Caco-2 (cell line): ENCODE results near the gene SLC3A2. TPM values are rescaled to one million over a fixed set of nuclear protein-coding genes. Genes with fewer than 3 reads are reported as not detected.

Source experiments
- BruUV-seq: library from RNA; stranded (reverse); fragments of 400-500 nt; replicated peaks from 2 replicates; lab custom pipeline; 2021; lab: Mats Ljungman, UMichigan
- CTCF ChIA-PET: fragments of 300-600 bp; sonication (Branson Sonifier 250); formaldehyde crosslinking; loops from one replicate; lab custom pipeline; 2022; ENCODE audit warnings: antibody characterized with exemption; lab: Charles Lee
- POLR2A ChIA-PET: fragments of 300-600 bp; sonication (Branson Sonifier 250); formaldehyde crosslinking; loops from one replicate; lab custom pipeline; 2022; ENCODE audit warnings: antibody characterized with exemption; lab: Charles Lee
- DNase-seq, 2 experiments: peaks; one replicate each; pipeline versions ENCODE4 v3.0.0 to v3.0.0-alpha.2; 2020 to 2022
- H3K27me3 ChIP-seq: replicated peaks from 2 replicates; pipeline ENCODE4 v1.6.0; 2011; ENCODE audit warnings: low read length; ENCODE audit not compliant: control insufficient read depth, insufficient read depth
- H3K36me3 ChIP-seq: 2 replicates; pipeline ENCODE4 v1.5.1; 2011; ENCODE audit warnings: low read length; ENCODE audit not compliant: control insufficient read depth, insufficient read depth
- H3K4me1 ChIP-seq: fragments of 250-450 bp; sonication (Bioruptor Pico); 2 replicates; pipeline ENCODE4 v1.5.1; 2020; ENCODE audit warnings: mild to moderate bottlenecking
- H3K4me3 ChIP-seq: 2 replicates; pipeline ENCODE4 v1.5.1; 2011; ENCODE audit warnings: low read depth, mild to moderate bottlenecking, control low read depth, low read length
- H3K9me3 ChIP-seq: fragments of 250-450 bp; sonication (Bioruptor Pico); 2 replicates; pipeline ENCODE4 v1.5.1; 2020; ENCODE audit warnings: mild to moderate bottlenecking, moderate library complexity
- H3K27ac Mint-ChIP-seq: one replicate; pipeline ENCODE4 v1.8.0; 2022; ENCODE audit warnings: mixed read lengths; ENCODE audit not compliant: unreplicated experiment
- H3K27me3 Mint-ChIP-seq: one replicate; pipeline ENCODE4 v1.8.0; 2022; ENCODE audit warnings: mixed read lengths; ENCODE audit not compliant: insufficient read depth, unreplicated experiment
- H3K36me3 Mint-ChIP-seq: one replicate; pipeline ENCODE4 v1.8.0; 2022; ENCODE audit warnings: mild to moderate bottlenecking, mixed read lengths; ENCODE audit not compliant: insufficient read depth, unreplicated experiment
- H3K4me1 Mint-ChIP-seq: one replicate; pipeline ENCODE4 v1.8.0; 2022; ENCODE audit warnings: low read depth, mixed read lengths; ENCODE audit not compliant: unreplicated experiment
- H3K4me3 Mint-ChIP-seq: one replicate; pipeline ENCODE4 v1.8.0; 2022; ENCODE audit warnings: mild to moderate bottlenecking, moderate library complexity, mixed read lengths; ENCODE audit not compliant: unreplicated experiment
- H3K9me3 Mint-ChIP-seq: one replicate; pipeline ENCODE4 v1.8.0; 2022; ENCODE audit warnings: mixed read lengths; ENCODE audit not compliant: unreplicated experiment
- CTCF ChIP-seq, 2 experiments: fragments of 200-600 bp in 1 of 2; IDR thresholded peaks; 1 replicate in 1 of 2; 2 replicates in 1 of 2; pipeline versions ENCODE4 v1.5.1 to v1.8.0; 2011 to 2022; ENCODE audit warnings: antibody characterized with exemption in 1 of 2, control low read depth in 1 of 2, inconsistent platforms in 1 of 2, low read depth in 1 of 2, low read length in 1 of 2, mild to moderate bottlenecking in 1 of 2, moderate library complexity in 1 of 2; ENCODE audit not compliant: insufficient read depth in 1 of 2, severe bottlenecking in 1 of 2, unreplicated experiment in 1 of 2
- intact Hi-C: fragments of 100-400 bp; cut with micrococcal nuclease; formaldehyde crosslinking; loops from one replicate; pipeline ENCODE4 v1.10.0; 2022; ENCODE audit not compliant: unreplicated experiment
- total RNA-seq: library from RNA; stranded (reverse); gene quantifications from 2 replicates; pipeline ENCODE4 v1.2.3, GENCODE V29; 2022

The SLC3A2 gene
- total RNA-seq, 1 experiment from 2014 or later, result 879 TPM

- Mint-ChIP-seq H3K4me1 (peaks cover 19% of the 10 kb centered on the region), H3K36me3 (peaks cover 75% of the 10 kb centered on the region), H3K27ac (peak overlapping the region; percentile 20), H3K9me3 (no peaks in the 10 kb centered on the region), H3K27me3 (no peaks in the 10 kb centered on the region), H3K4me3 (peak overlapping the region; percentile 20)
- no TSS peak for BruUV-seq
- POLR2A ChIA-PET, result interaction anchor here (0.6 kb wide), 1 partner anchor 807 kb away, joined by 4 read pairs; no protein-coding TSS in a partner anchor
- Histone ChIP-seq H3K36me3 (peaks cover 3% of the 10 kb centered on the region), H3K9me3 (no peaks in the 10 kb centered on the region), H3K4me3 (no peak overlapping the region), H3K27me3 (no peaks in the 10 kb centered on the region), H3K4me1 (peaks cover 15% of the 10 kb centered on the region)
- CTCF ChIA-PET, result no interaction called here
- intact Hi-C loops, result no loop called here
- no peak for DNase-seq
- no peak for TF ChIP-seq CTCF (IDR thresholded peaks at IDR 0.05; ENCODE audit: insufficient read depth in 1 of 2, low read depth in 1 of 2, low read length in 1 of 2, severe bottlenecking in 1 of 2, unreplicated experiment in 1 of 2)
Measured at GRCh38 chr11:62847767-62848314, 32.9 kb upstream of the SLC3A2 start.

DNA sequence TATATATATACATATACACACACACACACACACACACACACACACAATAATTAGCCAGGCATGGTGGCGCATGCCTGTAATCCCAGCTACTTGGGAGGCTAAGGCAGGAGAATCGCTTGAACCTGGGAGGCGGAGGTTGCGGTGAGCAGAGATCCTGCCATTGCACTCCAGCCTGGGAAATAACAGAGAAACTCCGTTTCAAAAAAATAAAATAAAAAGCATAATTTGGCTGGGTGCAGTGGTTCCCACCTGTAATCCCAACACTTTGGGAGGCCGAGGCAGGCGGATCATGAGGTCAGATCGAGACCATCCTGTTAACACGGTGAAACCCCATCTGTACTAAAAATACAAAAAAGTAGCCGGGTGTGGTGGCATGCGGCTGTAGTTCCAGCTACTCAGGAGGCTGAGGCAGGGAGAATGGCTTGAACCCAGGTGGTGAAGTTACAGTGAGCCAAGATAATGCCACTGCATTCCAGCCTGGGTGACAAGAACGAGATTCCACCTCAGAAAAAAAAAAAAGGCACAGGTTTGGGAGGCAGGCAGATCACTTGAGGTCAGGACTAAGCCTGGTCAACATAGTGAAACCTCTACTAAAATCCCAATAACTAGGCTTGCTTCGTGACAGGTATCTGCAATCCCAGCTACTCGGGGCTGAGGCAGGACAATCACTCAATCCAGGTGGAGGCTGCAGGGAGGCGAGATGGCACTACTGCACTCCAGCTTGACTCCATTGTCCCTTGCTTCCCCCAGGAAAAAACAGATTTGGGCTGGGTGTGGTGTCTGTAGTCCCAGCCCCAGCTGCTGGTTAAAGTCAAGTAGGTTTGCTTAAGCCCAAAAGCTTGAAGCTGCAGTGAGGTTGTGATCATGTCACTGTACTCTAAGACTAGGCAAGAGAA lies 29.5 kb upstream of the SLC3A2 start:
- Mint-ChIP-seq H3K27ac (peak overlapping the region; percentile 85), H3K36me3 (peaks cover 96% of the 10 kb centered on the region), H3K4me1 (peaks cover 15% of the 10 kb centered on the region), H3K9me3 (no peaks in the 10 kb centered on the region), H3K27me3 (no peaks in the 10 kb centered on the region), H3K4me3 (peak overlapping the region; percentile 77)
- ChIA-PET POLR2A (interaction anchor here (0.7 to 3.0 kb wide), 7 partner anchors 10 to 60 kb away, joined by 3 to 17 read pairs (median 5); partner anchors contain the start of genes SLC3A2 and TEX54), CTCF (interaction anchor here (0.5 kb wide), 1 partner anchor 11 kb away, joined by 4 read pairs; no protein-coding TSS in a partner anchor)
- no TSS peak for BruUV-seq
- no peak for TF ChIP-seq CTCF (IDR thresholded peaks at IDR 0.05; ENCODE audit: insufficient read depth in 1 of 2, low read depth in 1 of 2, low read length in 1 of 2, severe bottlenecking in 1 of 2, unreplicated experiment in 1 of 2)
- no peaks in the 10 kb centered on the region for H3K27me3 ChIP-seq
- H3K4me1 ChIP-seq, result peaks cover 30% of the 10 kb centered on the region
- peaks cover 13% of the 10 kb centered on the region for H3K36me3 ChIP-seq
- H3K9me3 ChIP-seq, result no peaks in the 10 kb centered on the region
- intact Hi-C loops, result loop anchor here (1.0 to 10.0 kb wide), 2 partner anchors 9 to 126 kb away; partner anchors contain the start of genes HNRNPUL2 and TTC9C
- no peak overlapping the region for H3K4me3 ChIP-seq
- DNase-seq, result peak; percentile 49 to 71
